OCI-LY1 (cell line): ENCODE measurements around the gene LRP1-AS.

Source experiments
- H2AFZ ChIP-seq: fragments of 200-600 bp; sonication (generic), shearing (Covaris generic); 2 replicates; pipeline ENCODE4 v1.6.0; 2014; ENCODE audit warnings: antibody characterized with exemption, mild to moderate bottlenecking, low read length
- H3F3A ChIP-seq: fragments of 200-600 bp; sonication (generic), shearing (Covaris generic); 2 replicates; pipeline ENCODE4 v1.6.0; 2014; ENCODE audit warnings: mild to moderate bottlenecking, antibody characterized with exemption, low read length, moderate library complexity; ENCODE audit not compliant: insufficient read depth
- H3K27ac ChIP-seq: fragments of 200-600 bp; sonication (generic); 2 replicates; pipeline ENCODE4 v1.5.1; 2014; ENCODE audit warnings: low read length, mixed run types, mild to moderate bottlenecking, low read depth; ENCODE audit not compliant: poor library complexity, severe bottlenecking
- H3K27me3 ChIP-seq: fragments of 200-600 bp; sonication (generic); 2 replicates; pipeline ENCODE4 v1.6.0; 2014; ENCODE audit warnings: antibody characterized with exemption, mild to moderate bottlenecking, low read length, moderate library complexity; ENCODE audit not compliant: insufficient read depth
- H3K36me3 ChIP-seq: fragments of 200-600 bp; sonication (generic); 2 replicates; pipeline ENCODE4 v1.6.1; 2014; ENCODE audit warnings: mild to moderate bottlenecking, antibody characterized with exemption, low read length, moderate library complexity, mixed read lengths; ENCODE audit not compliant: insufficient read depth
- H3K4me1 ChIP-seq: fragments of 200-600 bp; sonication (generic); 2 replicates; pipeline ENCODE4 v1.5.1; 2014; ENCODE audit warnings: mild to moderate bottlenecking, low read length, moderate library complexity; ENCODE audit not compliant: insufficient read depth, severe bottlenecking
- H3K4me2 ChIP-seq: fragments of 200-600 bp; sonication (generic), shearing (Covaris generic); 2 replicates; pipeline ENCODE4 v1.6.1; 2014; ENCODE audit warnings: low read length
- H3K4me3 ChIP-seq: fragments of 200-600 bp; sonication (generic); 2 replicates; pipeline ENCODE4 v1.5.1; 2014; ENCODE audit warnings: low read length, low read depth, mild to moderate bottlenecking, mixed read lengths; ENCODE audit not compliant: poor library complexity, severe bottlenecking
- H3K79me2 ChIP-seq: fragments of 200-600 bp; shearing (Covaris generic); 2 replicates; pipeline ENCODE4 v1.6.1; 2016; ENCODE audit warnings: mixed run types, low read length, mixed read lengths; ENCODE audit not compliant: insufficient read depth
- H3K9ac ChIP-seq: fragments of 200-600 bp; sonication (generic), shearing (Covaris generic); 2 replicates; pipeline ENCODE4 v1.6.1; 2014; ENCODE audit warnings: mild to moderate bottlenecking, low read length, mixed read lengths
- H3K9me2 ChIP-seq: fragments of 200-600 bp; sonication (generic), shearing (Covaris generic); 2 replicates; pipeline ENCODE4 v1.6.1; 2014; ENCODE audit warnings: low read depth, mild to moderate bottlenecking, low read length, mixed read lengths
- H3K9me3 ChIP-seq: fragments of 200-600 bp; shearing (Covaris generic); 2 replicates; pipeline ENCODE4 v1.6.1; 2014; ENCODE audit warnings: low read length, mixed read lengths
- H4K20me1 ChIP-seq: fragments of 200-600 bp; sonication (generic), shearing (Covaris generic); 2 replicates; pipeline ENCODE4 v1.6.0; 2016; ENCODE audit warnings: mild to moderate bottlenecking, low read length; ENCODE audit not compliant: insufficient read depth
- CTCF ChIP-seq: fragments of 200-600 bp; sonication (generic), shearing (Covaris generic); IDR thresholded peaks from 2 replicates; pipeline ENCODE4 v1.5.1; 2017; ENCODE audit warnings: mild to moderate bottlenecking, antibody characterized with exemption, low read length, moderate library complexity, mixed read lengths
- EZH2 ChIP-seq: fragments of 200-600 bp; sonication (generic), shearing (Covaris generic); IDR thresholded peaks from 2 replicates; pipeline ENCODE4 v1.8.0; 2017; ENCODE audit warnings: borderline replicate concordance, mixed run types, mild to moderate bottlenecking, antibody characterized with exemption, low read length, moderate library complexity, mixed read lengths

Gene LRP1-AS

GRCh38 chr12:57146961-57147944 lies at the start of gene LRP1-AS:
Gene LRP1-AS, minus strand, starts transcription at chr12:57147619.
- Histone ChIP-seq H3K4me3 (no peak within 1 kb of the TSS), H3F3A (no peaks in the 10 kb centered on the region), H4K20me1 (no peaks in the 10 kb centered on the region), H3K36me3 (no peaks in the 10 kb centered on the region), H2AFZ (no peak within 1 kb of the TSS), H3K9me3 (no peaks in the 10 kb centered on the region), H3K79me2 (no peaks in the 10 kb centered on the region), H3K27ac (no peak within 1 kb of the TSS), H3K4me2 (no peak within 1 kb of the TSS), H3K4me1 (no peaks in the 10 kb centered on the region), H3K9ac (no peak within 1 kb of the TSS), H3K27me3 (no peaks in the 10 kb centered on the region), H3K9me2 (no peaks in the 10 kb centered on the region)
- TF ChIP-seq EZH2 = no peak
- no peak for TF ChIP-seq CTCF

GRCh38 chr12:57196956-57197355 lies 49.5 kb upstream of the LRP1-AS start:
- no peaks in the 10 kb centered on the region for H3F3A ChIP-seq
- H3K27ac ChIP-seq = no peak overlapping the region
- no peaks in the 10 kb centered on the region for H3K9me3 ChIP-seq
- peaks cover 36% of the 10 kb centered on the region; the same call in 1 of the 2 replicates for H3K27me3 ChIP-seq
- TF ChIP-seq CTCF = no peak
- TF ChIP-seq EZH2 = no peak
- no peaks in the 10 kb centered on the region for H3K9me2 ChIP-seq
- H3K9ac ChIP-seq = no peak overlapping the region
- peaks cover 21% of the 10 kb centered on the region for H3K4me1 ChIP-seq
- H3K79me2 ChIP-seq = no peaks in the 10 kb centered on the region
- H2AFZ ChIP-seq = no peak overlapping the region
- H3K4me2 ChIP-seq = no peak overlapping the region
- H3K36me3 ChIP-seq = no peaks in the 10 kb centered on the region
- H3K4me3 ChIP-seq = no peak overlapping the region
- H4K20me1 ChIP-seq = no peaks in the 10 kb centered on the region

- Histone ChIP-seq H3K27me3 (peaks cover 36% of the 10 kb centered on the region; the same call in 1 of the 2 replicates), H3K9ac (no peak overlapping the region), H3K27ac (no peak overlapping the region), H3K4me1 (peaks cover 21% of the 10 kb centered on the region), H3K4me3 (no peak overlapping the region), H2AFZ (no peak overlapping the region), H3K79me2 (no peaks in the 10 kb centered on the region), H3K9me3 (no peaks in the 10 kb centered on the region), H3K4me2 (no peak overlapping the region), H3K36me3 (no peaks in the 10 kb centered on the region), H3K9me2 (no peaks in the 10 kb centered on the region), H3F3A (no peaks in the 10 kb centered on the region), H4K20me1 (no peaks in the 10 kb centered on the region)
- TF ChIP-seq EZH2 (no peak), CTCF (no peak)
These were observed 49.0 kb upstream of the LRP1-AS start for GRCh38 chr12:57196439-57196838.
